Calu3 (cell line): ENCODE measurements around the gene CCDC183. TPM values are rescaled to one million over a fixed set of nuclear protein-coding genes. Genes with fewer than 3 reads are reported as not detected.

Experiments
- BruUV-seq: library from RNA; stranded (reverse); fragments of 400-500 nt; replicated peaks from 2 replicates; lab custom pipeline; 2021; lab: Mats Ljungman, UMichigan
- CTCF ChIA-PET: fragments of 300-600 bp; sonication (Branson Sonifier 250); formaldehyde crosslinking; loops from one replicate; lab custom pipeline; 2022; ENCODE audit warnings: antibody characterized with exemption; lab: Charles Lee
- DNase-seq: peaks from one replicate; pipeline ENCODE4 v3.0.0; 2022
- H3K27ac Mint-ChIP-seq: one replicate; pipeline ENCODE4 v1.8.0; 2022; ENCODE audit warnings: mixed read lengths; ENCODE audit not compliant: unreplicated experiment
- H3K27me3 Mint-ChIP-seq: one replicate; pipeline ENCODE4 v1.8.0; 2022; ENCODE audit warnings: mixed read lengths; ENCODE audit not compliant: unreplicated experiment
- H3K36me3 Mint-ChIP-seq: one replicate; pipeline ENCODE4 v1.8.0; 2022; ENCODE audit warnings: mild to moderate bottlenecking, moderate library complexity, mixed read lengths; ENCODE audit not compliant: insufficient read depth, unreplicated experiment
- H3K4me1 Mint-ChIP-seq: one replicate; pipeline ENCODE4 v1.8.0; 2022; ENCODE audit warnings: mild to moderate bottlenecking, low read depth, mixed read lengths; ENCODE audit not compliant: unreplicated experiment
- H3K4me3 Mint-ChIP-seq: one replicate; pipeline ENCODE4 v1.8.0; 2022; ENCODE audit warnings: mild to moderate bottlenecking, low read depth, moderate library complexity, mixed read lengths; ENCODE audit not compliant: unreplicated experiment
- H3K9me3 Mint-ChIP-seq: one replicate; pipeline ENCODE4 v1.8.0; 2022; ENCODE audit warnings: low read depth, mixed read lengths; ENCODE audit not compliant: unreplicated experiment
- CTCF ChIP-seq: fragments of 200-600 bp; IDR thresholded peaks from one replicate; pipeline ENCODE4 v1.8.0; 2022; ENCODE audit warnings: antibody characterized with exemption; ENCODE audit not compliant: unreplicated experiment
- intact Hi-C: fragments of 100-400 bp; cut with micrococcal nuclease; formaldehyde crosslinking; loops from one replicate; pipeline ENCODE4 v1.10.0; 2022; ENCODE audit not compliant: unreplicated experiment
- total RNA-seq: library from RNA; stranded (reverse); gene quantifications from 2 replicates; pipeline ENCODE4 v1.2.3, GENCODE V29; 2022

The CCDC183 gene
- total RNA-seq, 1 experiment from 2014 or later, result 0.38 TPM

DNA sequence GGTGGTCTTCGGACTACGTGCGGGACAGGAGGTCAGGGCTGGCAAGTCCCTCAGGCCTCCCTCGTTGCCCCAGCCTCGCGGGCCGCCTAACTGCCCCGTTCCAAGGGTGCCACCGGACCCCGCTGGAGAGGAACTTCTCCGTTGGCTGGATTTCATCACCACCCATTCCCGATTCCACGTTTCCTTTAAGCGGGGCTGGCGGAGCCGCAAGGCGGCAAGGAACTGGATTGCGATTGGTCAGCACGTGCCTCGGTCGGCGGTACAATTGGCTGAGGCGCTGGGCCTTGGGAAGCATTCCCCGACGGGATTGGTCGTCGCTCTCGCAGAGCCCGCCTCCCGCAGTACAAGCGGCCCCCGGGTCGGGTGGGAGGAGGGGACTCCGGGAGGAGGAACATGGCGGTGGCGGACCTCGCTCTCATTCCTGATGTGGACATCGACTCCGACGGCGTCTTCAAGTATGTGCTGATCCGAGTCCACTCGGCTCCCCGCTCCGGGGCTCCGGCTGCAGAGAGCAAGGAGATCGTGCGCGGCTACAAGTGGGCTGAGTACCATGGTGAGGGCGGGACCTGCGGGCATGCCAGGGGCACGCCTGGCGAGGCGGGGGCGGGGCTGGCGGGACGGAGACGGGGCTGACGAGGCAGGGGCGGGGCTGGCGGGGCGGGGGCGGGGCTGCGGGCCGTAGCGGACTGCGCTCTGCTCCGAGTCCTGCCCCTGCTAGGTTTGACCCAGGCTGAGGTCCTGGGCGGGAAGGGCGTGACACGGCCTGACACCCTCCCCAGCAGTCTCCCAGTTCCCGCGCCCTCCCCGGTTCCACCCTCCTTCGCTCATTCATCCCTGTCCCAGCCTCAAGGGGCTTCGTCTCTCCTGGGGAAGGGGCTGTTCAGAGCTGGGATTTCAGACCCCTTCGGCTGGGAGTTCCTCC, 53.2 kb downstream of the CCDC183 start, which contains the start of gene PHPT1:
Gene PHPT1 (plus strand): TSS at position 372 of the 922 bp plus-strand sequence. CDS start 22 bp downstream, at position 394.
- H3K9me3 Mint-ChIP-seq, result no peaks in the 10 kb centered on the region
- BruUV-seq, result no TSS peak
- DNase-seq, result peak; percentile 94

GRCh38 chr9:136849960-136850865, 54.1 kb downstream of the CCDC183 start:
- Mint-ChIP-seq H3K4me3 (peak overlapping the region; percentile 96), H3K27me3 (no peaks in the 10 kb centered on the region), H3K27ac (peak overlapping the region; percentile 98), H3K9me3 (no peaks in the 10 kb centered on the region), H3K4me1 (peaks cover 5% of the 10 kb centered on the region), H3K36me3 (peaks cover 65% of the 10 kb centered on the region)
- TSS peak; percentile 83 for BruUV-seq
- TF ChIP-seq CTCF, result no peak
- DNase-seq, result no peak
- CTCF ChIA-PET, result no interaction called here
- intact Hi-C loops, result no loop called here

More for the DNA sequence above, 53.2 kb downstream of the CCDC183 start, which contains the start of gene PHPT1:
- peak within 1 kb of the TSS; percentile 98 for H3K27ac Mint-ChIP-seq
- no peak for TF ChIP-seq CTCF
- CTCF ChIA-PET, result no interaction called here
- H3K36me3 Mint-ChIP-seq, result peaks cover 59% of the 10 kb centered on the region
- H3K27me3 Mint-ChIP-seq, result no peaks in the 10 kb centered on the region
- H3K4me3 Mint-ChIP-seq, result peak within 1 kb of the TSS; percentile 96
- H3K4me1 Mint-ChIP-seq, result peaks cover 5% of the 10 kb centered on the region
- intact Hi-C loops, result no loop called here

DNA sequence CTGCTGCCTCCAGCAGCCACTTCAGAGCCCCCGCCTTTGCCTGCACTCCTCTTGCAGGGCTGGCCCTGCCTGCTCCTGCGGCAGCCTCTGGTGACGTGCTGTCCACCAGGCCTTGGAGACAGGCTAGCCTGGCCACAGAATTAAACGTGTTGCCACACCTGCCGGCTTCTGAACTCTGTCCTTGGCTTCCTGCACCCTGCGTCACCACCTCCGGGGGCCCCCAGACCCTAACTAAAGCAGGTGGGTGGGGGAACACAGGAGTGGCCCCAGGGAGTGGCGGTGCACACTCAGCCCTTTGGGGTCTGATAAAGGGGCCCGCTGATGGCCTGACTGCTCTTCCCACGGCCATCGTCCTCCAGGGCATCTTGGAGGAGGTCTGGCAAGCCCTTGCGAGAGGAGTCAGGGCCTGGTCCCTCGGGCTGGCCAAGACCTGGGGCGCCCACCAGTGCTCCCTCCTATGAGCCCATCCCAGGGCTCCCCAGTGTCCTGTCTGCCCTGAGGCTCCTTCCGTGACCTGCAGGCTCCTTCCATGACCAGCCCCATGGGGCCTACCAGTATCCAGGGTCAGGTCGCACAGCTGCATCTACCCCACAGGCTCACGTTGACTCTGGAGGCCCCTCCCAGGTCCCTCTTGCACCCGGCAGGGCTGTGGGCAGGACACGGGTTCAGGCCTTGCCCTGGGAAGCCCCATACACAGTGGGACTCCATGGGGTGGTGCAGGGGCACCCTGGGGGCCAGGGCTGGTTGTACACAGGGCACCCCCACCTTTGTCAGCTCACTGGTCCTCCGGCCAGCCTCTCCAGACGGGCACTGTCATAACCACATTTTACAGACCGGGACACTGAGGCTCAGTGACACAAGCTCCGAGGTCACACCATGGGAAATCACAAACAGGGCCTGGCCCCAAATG, 55.0 kb downstream of the CCDC183 start:
- no peak for TF ChIP-seq CTCF
- H3K27ac Mint-ChIP-seq, result peak overlapping the region; percentile 98
- CTCF ChIA-PET, result no interaction called here
- H3K4me3 Mint-ChIP-seq, result no peak overlapping the region
- H3K4me1 Mint-ChIP-seq, result peaks cover 5% of the 10 kb centered on the region
- H3K9me3 Mint-ChIP-seq, result no peaks in the 10 kb centered on the region
- no TSS peak for BruUV-seq
- DNase-seq, result no peak
- intact Hi-C loops, result no loop called here
- peaks cover 64% of the 10 kb centered on the region for H3K36me3 Mint-ChIP-seq
- H3K27me3 Mint-ChIP-seq, result no peaks in the 10 kb centered on the region
